GM18499 (cell line): Measurements from ENCODE around the gene GALNT11.
"Not testable (repeated sequence)": the region's sequence is repeated elsewhere in the genome, so short reads cannot be mapped to it uniquely, and the experiment has no call there.

Source experiments
- ATAC-seq: cut with Tn5 transposase; IDR thresholded peaks from one replicate; pipeline ENCODE4 v1.9.1; 2021; ENCODE audit warnings: moderate number of reproducible peaks; ENCODE audit not compliant: insufficient read depth, unreplicated experiment

GALNT11 gene

DNA sequence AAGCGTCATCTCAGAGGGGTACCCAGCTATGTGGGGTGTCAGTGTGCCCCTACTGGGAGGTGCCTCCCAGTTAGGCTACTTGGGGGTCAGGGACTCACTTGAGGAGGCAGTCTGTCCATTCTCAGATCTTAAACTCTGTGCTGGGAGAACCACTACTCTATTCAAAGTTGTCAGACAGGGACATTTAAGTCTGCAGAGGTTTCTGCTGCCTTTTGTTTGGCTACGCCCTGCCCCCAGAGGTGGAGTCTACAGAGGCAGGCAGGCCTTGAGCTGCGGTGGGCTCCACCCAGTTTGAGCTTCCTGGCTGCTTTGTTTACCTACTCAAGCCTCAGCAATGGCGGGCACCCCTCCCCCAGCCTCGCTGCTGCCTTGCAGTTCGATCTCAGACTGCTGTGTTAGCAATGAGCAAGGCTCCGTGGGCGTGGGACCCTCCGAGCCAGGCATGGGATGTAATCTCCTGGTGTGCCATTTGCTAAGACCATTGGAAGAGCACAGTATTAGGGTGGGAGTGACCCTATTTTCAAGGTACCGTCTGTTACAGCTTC is 40.4 kb downstream of the GALNT11 start:
- ATAC-seq: not testable (repeated sequence)

DNA sequence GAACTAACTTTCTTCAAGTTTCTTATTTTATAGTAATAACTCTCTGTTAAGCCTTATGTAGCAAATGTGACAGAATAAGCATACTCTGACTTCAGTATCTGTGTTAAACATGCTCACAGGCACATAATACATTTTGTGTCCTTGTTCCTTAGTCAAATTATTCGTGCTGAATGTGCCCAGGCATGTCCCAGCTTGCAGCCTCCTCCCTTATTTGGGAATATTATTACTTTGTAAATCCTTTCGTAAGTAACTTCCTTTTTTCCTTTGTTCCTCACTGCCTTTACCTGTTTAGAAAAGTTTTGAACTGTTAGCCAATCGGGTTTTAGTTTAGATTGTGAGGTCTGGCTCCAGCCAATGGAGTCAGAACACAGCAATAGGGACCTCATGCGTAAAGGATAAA is 46.9 kb downstream of the GALNT11 start:
- no peak for ATAC-seq

DNA sequence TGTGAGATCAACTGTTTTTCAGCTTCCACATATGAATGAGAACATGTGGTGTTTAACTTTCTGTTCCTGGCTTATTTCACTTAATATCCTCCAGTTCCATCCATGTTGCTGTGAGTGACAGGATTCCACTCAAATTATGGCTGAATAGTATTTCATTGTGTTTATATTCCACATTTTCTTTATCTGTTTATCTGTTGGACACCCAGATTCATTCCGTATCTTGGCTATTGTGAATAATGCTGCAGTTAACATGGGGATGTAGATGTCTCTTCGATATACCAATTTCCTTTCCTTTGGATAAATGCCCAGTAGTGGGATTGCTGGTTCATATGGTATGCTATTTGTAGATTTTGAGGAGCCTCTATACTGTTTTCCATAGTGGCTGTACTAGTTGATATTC is 47.9 kb downstream of the GALNT11 start:
- ATAC-seq: no peak

DNA sequence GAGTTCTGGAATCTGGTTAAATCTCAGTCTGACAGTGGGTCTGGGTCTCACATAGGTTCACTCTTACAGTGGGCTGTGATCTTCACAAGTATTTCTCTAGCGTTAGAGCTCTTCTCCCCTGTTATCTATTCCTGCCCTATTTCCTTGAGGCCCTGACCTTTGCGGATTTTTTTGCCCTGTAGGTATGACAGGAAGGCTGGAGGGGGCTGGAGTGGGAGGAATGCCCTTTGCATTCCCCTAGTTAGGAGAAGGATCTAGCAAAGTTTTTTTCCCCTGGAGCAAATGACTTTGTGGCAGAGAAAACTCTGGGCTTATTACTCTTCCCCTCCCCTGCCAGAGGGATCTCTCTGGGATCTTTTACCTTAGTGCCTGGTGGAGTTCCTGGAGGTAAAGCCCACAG is 49.2 kb downstream of the GALNT11 start:
- no peak for ATAC-seq

DNA sequence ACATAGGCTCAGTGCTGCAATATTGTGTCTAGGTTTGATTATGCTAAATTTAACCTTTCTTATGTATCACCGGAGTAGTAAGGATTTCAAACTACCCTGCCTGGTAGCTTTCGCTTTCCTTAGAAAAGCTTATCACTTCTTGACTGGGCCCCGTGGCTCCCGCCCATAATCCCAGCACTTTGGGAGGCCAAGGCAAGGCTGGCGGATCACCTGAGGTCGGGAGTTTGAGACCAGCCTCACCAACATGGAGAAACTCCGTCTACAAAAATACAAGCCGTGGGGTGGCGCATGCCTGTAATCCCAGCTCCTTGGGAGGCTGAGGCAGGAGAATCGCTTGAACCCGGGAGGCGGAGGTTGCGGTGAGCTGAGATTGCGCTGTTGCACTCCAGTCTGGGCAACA is 49.9 kb downstream of the GALNT11 start:
- not testable (repeated sequence) for ATAC-seq

DNA sequence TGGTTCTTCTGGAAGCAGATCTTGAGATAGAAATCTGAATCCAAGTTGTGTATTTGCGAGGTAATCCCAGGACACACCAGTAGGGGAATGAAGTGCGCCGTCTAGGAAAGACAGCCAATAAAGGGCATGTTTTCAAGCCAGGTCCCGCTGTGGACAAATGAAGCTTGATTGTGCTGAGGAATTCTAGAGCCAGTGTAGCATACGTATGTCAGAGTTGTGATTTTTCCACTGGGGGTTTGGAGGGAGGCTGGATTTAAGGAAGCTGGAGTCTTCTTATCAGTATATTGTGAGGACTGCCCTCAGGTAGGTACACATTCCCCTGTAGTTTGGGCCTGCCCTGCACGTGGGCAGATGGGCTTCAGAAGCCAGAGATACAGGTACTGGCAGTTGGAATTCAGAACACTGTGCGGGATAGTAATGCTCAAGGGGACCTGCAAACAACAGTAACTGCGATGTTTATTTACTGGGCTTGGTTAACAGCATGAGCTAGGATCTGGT is 50.9 kb downstream of the GALNT11 start:
- no peak for ATAC-seq

DNA sequence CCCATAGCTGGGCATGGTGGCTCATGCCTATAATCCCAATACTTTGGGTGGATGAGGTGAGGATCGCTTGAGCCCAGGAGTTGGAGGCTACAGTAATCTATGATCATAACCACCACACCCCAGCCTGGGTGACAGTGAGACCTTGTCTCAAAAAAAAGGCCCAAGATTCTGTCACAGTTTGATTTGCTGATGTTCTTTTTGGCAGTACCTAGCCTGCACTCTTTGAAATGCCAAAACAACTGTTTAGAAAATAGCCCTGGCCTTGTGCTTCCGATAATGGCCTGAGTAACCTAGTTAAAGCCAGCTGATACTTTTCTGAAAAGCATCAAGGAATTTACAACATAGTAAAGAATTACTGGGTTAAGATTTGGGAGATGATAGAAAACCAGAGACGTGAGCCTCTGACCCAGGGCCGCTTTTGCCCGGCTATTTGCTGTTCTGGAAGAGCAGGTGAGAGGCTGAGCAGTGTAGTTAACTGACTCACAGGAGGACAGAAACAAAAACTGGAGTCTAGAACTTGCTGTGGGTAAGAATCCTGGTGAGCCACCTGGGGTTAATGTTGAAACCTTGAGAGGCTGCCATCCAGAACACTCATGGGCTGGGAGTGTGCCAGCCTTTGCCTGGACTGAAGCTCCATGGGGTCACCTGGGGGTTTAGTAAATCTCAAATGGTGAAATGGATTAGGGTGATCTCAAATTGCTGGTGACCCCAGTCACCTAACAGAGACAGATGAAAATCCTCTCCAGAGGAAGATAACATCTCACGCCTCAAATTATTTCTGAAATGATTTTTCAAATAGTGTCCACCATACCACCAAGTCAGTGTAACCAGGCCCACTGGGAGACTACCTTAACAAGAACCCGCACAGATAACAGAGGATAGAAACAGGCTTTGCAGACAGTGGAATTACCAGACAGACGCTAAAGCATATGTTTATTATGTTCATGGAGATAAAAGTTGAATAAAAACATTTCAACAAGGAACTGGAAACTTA is 51.8 kb downstream of the GALNT11 start:
- ATAC-seq: no peak

DNA sequence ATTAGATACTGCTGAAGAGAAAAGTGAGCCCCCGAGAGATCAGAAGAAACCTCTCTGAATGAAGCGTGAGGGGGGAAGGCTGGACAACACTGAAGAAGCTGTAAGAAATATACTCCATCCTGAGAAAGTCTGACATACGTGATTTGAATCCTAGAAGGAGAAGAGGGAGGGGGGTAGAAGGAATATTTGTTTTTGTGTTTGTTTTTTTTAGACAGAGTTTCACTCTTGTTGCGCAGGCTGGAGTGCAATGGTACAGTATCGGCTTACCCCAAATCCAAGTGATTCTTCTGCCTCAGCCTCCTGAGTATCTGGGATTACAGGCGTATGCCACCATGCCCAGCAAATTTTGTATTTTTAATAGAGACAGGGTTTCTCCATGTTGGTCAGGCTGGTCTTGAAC is 52.6 kb downstream of the GALNT11 start:
- no peak for ATAC-seq

DNA sequence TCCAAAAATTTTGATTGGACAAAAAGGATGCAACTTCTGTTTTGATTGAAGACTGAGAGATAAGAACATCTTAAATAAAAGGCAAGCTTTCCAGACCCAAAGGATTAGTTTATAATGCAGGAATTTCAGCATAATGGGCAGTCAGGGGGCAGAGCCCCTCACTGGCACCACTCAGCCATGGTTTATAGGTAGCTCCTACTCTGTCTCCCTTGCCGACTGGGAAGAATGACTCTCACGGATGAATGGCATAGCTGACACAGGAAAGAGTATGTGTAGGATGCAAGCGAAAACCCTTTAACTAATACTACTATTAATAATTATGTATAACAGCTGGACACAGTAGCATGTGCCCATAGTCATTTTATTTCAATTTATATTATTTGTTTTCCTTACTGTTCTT is 53.3 kb downstream of the GALNT11 start:
- no peak for ATAC-seq

DNA sequence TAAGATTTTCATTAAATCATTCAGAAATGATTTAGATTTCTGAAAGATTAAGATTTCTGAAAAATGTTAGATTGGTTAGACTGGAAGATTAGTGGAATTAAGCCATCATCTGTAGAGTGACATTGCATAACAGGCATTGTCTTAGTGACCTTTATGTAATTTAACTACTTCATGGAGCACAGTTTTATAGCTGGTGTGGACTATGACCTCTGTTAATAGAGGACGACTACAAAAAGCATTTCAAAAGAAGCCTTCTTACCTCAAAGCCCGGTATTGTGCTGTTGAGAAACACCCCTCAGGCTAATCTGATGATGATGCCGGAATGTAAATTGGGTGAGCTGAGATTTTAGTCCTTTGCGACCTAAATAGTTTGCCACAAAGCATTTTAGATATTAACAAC is 55.6 kb downstream of the GALNT11 start:
- ATAC-seq: no peak

DNA sequence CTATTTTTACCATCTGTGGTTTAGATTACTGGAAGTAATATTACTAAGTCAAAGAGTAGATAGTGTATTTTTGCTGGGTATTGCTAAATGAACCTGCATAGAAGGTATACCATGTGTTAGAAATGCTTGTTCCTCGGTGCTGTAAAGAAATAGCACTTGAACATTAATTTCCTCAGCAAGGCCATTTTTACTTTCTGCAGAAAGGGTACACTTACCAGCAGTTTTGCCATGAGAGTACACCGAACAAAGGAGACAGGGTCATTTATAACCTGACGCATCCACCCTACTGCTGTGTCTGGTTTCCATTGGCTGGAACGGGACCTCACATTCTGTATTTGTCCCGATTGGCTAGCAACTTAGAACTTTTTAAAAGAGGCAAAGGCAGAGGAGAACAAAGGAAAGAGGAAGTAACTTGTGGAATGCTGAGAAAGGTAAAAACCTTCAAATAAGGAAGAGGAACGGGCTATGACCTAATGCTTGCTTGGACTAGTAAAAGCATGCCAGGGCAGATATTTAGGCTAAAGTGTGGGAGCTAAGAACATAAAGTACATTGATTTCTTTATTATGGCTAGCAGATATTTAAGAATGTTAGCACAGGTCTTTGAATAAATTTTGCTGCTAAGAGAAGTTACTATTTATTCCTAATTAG is 56.7 kb downstream of the GALNT11 start:
- not testable (repeated sequence) for ATAC-seq

DNA sequence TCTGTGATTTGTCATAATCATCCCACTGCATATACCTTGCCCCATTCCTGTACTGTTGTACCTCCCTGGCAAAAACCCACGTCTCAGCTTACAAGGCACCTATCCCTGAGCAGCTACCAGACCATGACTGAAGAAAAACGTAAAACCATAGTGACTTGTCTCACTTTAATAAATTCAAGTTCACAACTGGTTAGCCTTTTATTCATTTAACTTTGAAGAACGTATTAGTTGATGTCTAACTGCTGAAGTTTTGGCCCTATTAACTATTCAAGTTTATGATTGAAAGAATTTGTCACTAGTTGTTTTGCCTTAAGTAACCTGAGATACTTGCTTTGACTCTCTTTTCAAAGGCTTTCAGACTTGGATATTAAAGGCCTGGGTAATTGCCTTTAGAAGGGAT is 59.7 kb downstream of the GALNT11 start:
- no peak for ATAC-seq

DNA sequence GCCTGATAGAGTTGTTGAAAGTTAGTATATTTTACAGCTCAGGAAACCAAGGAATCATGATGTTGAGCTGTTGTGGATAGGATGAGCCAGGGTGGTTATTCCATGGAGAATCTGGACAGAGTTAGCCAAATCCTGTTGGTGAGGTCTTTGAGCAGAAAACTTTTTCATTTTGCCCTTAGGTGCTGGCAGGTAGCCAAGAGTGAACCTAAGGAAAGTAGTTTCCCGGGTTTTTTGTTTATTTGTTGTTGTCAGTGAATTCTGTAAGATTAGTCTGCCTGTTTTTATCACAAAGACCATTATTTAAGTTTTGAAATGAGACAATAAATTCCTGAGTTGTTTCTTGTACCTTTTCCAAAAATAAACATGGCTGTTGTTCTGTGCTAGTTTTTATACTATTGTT is 61.0 kb downstream of the GALNT11 start:
- no peak for ATAC-seq

DNA sequence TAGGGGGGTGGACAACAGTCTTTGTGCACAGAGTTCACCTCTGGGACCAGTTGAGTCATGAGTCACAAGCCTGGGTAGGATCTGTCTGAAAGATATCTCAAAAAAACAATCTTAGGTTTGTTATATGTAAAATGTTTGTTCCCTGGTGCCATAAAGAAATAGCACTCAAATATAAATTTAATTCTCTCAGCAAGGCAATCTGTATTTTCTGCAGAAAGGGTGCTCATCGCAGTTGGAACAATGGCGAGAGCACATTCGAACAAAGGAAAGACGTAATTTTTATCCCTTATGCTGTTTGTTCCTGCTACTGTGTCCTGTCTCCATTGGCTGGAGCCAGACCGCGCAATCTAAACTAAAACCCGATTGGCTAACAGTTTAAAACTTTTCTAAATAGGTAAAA is 63.7 kb downstream of the GALNT11 start:
- ATAC-seq: no peak

DNA sequence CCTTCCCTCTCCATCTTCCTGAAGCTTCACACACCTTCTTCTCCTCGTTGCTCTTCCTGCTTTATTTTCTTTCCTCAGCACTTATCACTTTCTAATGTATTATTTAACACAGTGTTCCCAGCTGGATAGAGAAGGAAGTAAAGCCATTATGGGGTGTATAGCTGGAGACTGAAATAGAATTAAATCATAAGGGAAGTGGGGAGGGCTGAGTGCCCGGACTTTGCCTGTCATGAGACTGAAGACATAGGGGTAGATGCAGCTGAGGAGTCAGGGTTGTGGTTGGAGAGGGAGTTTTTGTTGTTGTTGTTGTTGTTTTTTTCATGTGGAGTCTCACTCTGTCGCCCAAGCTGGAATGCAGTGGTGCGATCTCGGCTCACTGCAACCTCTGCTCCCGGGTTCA is 65.3 kb downstream of the GALNT11 start:
- no peak for ATAC-seq

DNA sequence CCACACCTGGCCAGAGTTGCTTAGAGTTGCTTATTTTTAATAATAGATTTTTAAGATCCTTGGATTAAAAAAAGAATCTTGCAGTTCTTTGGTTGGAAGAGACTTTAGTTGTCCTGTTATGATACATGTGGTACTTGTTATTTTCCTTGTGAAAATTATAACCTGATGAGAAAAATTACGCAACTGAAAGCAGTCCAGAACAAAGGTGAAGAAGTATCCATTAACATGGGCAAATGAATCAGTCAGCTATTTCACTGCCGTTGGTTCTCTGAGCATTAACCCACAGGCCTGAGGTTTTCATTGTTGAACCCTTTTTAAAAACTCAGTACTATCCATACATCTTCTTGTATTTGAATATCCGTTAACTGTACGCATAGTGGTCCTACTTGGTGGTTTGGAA is 68.2 kb downstream of the GALNT11 start:
- ATAC-seq: no peak

DNA sequence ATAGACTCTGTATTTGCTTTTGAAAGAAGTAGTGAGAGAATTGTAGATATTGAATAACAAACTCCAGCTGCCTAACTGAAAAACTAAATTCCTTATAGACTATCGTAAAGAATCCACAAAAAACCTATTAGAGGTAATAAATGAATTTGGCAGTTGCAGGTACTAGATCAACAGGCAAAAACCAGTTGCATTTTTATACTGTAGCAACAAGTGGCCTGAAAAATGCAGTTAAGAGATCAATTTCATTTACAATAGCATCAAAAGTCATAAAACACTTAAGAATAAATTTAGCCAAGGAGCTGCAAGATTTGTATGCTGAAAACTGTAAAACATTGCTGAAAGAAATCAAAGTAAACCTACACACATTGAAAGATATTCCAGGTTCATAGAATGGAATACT is 70.3 kb downstream of the GALNT11 start:
- ATAC-seq: no peak

DNA sequence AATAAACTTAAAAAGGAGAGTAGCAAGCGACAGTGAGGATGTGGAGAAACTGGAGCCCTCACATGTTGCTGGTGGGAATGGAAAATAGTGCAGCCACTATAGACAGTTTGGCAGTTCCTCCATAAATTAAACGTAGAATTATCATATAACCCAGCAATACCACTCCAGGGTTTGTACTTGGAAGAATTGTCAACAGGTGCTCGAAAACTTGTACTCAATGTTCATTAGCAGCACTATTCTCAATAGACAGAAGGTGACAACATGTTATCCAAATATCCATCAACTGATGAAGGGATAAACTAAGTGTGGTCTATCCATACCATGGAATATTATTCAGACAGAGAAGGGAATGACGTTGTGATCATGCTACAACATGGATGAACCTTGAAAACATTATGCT is 71.9 kb downstream of the GALNT11 start:
- ATAC-seq: no peak

DNA sequence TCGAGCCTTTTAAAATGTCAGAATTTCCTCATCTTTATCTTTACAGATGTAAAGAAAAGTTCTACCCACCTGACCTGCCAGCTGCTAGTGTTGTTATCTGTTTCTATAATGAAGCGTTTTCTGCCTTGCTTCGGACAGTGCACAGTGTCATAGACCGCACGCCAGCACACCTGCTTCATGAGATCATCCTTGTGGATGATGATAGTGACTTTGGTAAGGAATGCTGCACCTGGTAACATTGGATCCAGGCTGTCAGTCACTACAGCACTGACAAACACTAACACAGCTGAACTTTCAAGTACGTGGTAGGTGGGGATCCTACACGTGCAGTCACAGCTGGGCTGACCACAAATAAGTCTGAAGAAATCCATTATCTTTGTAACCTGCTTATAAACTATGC is 77.6 kb downstream of the GALNT11 start:
- no peak for ATAC-seq

DNA sequence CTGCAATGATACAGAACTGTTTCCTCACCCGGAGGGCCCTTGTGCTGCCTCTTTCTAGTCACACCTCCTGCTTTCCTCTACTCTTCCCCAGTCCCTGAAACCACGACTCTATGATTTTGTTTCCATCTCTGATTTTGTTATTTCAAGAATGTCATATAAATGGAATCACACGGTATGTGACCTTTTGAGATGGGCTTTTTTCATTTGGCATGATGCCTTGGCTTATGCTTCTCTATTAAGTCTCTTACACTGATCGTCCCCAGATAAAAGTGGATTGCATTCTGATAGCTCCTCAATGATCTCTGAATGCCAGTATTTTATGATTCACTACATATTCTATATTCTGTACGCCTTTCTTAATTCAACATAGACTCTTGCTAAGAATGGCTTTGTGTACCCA is 78.2 kb downstream of the GALNT11 start:
- no peak for ATAC-seq

DNA sequence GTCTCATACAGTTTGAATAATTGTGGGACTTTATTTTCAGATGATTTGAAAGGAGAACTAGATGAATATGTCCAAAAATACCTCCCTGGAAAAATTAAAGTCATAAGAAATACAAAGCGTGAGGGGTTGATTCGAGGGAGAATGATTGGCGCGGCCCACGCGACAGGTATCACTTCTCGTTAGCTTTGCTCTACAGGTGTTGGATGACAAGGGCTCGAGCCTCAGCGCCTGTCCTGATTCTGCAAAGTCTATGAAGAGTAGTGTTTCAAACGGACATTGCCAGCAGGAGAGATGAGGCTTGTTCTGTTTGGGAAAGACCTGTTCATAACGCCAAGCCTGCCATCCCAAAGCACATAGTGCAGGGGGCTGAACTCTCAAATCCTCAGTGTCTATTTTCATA is 79.7 kb downstream of the GALNT11 start:
- no peak for ATAC-seq
